Measurements from ENCODE around the gene LRRC3C. TPM values are rescaled to one million over a fixed set of nuclear protein-coding genes. Genes with fewer than 3 reads are reported as not detected.
"Not testable (repeated sequence)": the region's sequence is repeated elsewhere in the genome, so short reads cannot be mapped to it uniquely, and the experiment has no call there.

The LRRC3C gene
- polyA plus RNA-seq, 2 donors = not detected

GRCh38 chr17:39944393-39944711, 16.8 kb downstream of the LRRC3C start:
- no peak overlapping the region for H3K4me3 ChIP-seq (ENCODE audit: low read depth in 1 of 2, low read length in 2 of 2)
- H3K4me1 ChIP-seq (ENCODE audit: control insufficient read depth in 2 of 2, insufficient read depth in 2 of 2, low read length in 1 of 2) = no peaks in the 10 kb centered on the region
- H3K27ac ChIP-seq (ENCODE audit: low read depth in 2 of 2, low read length in 1 of 2) = no peak overlapping the region
- H3K9me3 ChIP-seq (ENCODE audit: control insufficient read depth in 2 of 2, insufficient read depth in 1 of 2, low read depth in 1 of 2, low read length in 1 of 2) = no peaks in the 10 kb centered on the region
- no peaks in the 10 kb centered on the region for H3K27me3 ChIP-seq (ENCODE audit: control insufficient read depth in 1 of 2, insufficient read depth in 2 of 2, low read length in 2 of 2)
- H3K36me3 ChIP-seq (ENCODE audit: control insufficient read depth in 2 of 2, insufficient read depth in 2 of 2, low read length in 1 of 2) = no peaks in the 10 kb centered on the region
- WGBS, 2 donors = 67 to 75% methylated on average over 16 of the region's 16 CpGs

- WGBS, 2 donors = 72 to 74% methylated on average over 15 of the region's 15 CpGs
- Histone ChIP-seq H3K9me3 (ENCODE audit: control insufficient read depth in 2 of 2, insufficient read depth in 1 of 2, low read depth in 1 of 2, low read length in 1 of 2) (no peaks in the 10 kb centered on the region), H3K36me3 (ENCODE audit: control insufficient read depth in 2 of 2, insufficient read depth in 2 of 2, low read length in 1 of 2) (no peaks in the 10 kb centered on the region), H3K27ac (ENCODE audit: low read depth in 2 of 2, low read length in 1 of 2) (no peak overlapping the region), H3K4me3 (ENCODE audit: low read depth in 1 of 2, low read length in 2 of 2) (no peak overlapping the region), H3K27me3 (ENCODE audit: control insufficient read depth in 1 of 2, insufficient read depth in 2 of 2, low read length in 2 of 2) (no peaks in the 10 kb centered on the region), H3K4me1 (ENCODE audit: control insufficient read depth in 2 of 2, insufficient read depth in 2 of 2, low read length in 1 of 2) (no peaks in the 10 kb centered on the region)
Measured at GRCh38 chr17:39946551-39947330, 19.2 kb downstream of the LRRC3C start.

GRCh38 chr17:39948489-39948828, 20.9 kb downstream of the LRRC3C start:
- H3K4me1 ChIP-seq (ENCODE audit: control insufficient read depth in 2 of 2, insufficient read depth in 2 of 2, low read length in 1 of 2); H3K27me3 ChIP-seq (ENCODE audit: control insufficient read depth in 1 of 2, insufficient read depth in 2 of 2, low read length in 2 of 2); H3K4me3 ChIP-seq (ENCODE audit: low read depth in 1 of 2, low read length in 2 of 2); H3K9me3 ChIP-seq (ENCODE audit: control insufficient read depth in 2 of 2, insufficient read depth in 1 of 2, low read depth in 1 of 2, low read length in 1 of 2); H3K36me3 ChIP-seq (ENCODE audit: control insufficient read depth in 2 of 2, insufficient read depth in 2 of 2, low read length in 1 of 2); H3K27ac ChIP-seq (ENCODE audit: low read depth in 2 of 2, low read length in 1 of 2): not testable (repeated sequence)
- WGBS, 2 donors = 80 to 83% methylated on average over 5 of the region's 5 CpGs

- no peak overlapping the region for H3K4me3 ChIP-seq (ENCODE audit: low read depth in 1 of 2, low read length in 2 of 2)
- H3K27ac ChIP-seq (ENCODE audit: low read depth in 2 of 2, low read length in 1 of 2) = no peak overlapping the region
- H3K9me3 ChIP-seq (ENCODE audit: control insufficient read depth in 2 of 2, insufficient read depth in 1 of 2, low read depth in 1 of 2, low read length in 1 of 2) = no peaks in the 10 kb centered on the region
- 72 to 73% methylated on average over 2 of the region's 2 CpGs for WGBS, 2 donors
- no peaks in the 10 kb centered on the region for H3K27me3 ChIP-seq (ENCODE audit: control insufficient read depth in 1 of 2, insufficient read depth in 2 of 2, low read length in 2 of 2)
- H3K4me1 ChIP-seq (ENCODE audit: control insufficient read depth in 2 of 2, insufficient read depth in 2 of 2, low read length in 1 of 2) = peaks cover 0 to 7% of the 10 kb centered on the region in 2 donors
- no peaks in the 10 kb centered on the region for H3K36me3 ChIP-seq (ENCODE audit: control insufficient read depth in 2 of 2, insufficient read depth in 2 of 2, low read length in 1 of 2)
Measured at GRCh38 chr17:39949028-39949427, 21.5 kb downstream of the LRRC3C start.

- Histone ChIP-seq H3K27ac (ENCODE audit: low read depth in 2 of 2, low read length in 1 of 2) (no peak overlapping the region), H3K27me3 (ENCODE audit: control insufficient read depth in 1 of 2, insufficient read depth in 2 of 2, low read length in 2 of 2) (no peaks in the 10 kb centered on the region), H3K4me3 (ENCODE audit: low read depth in 1 of 2, low read length in 2 of 2) (no peak overlapping the region), H3K36me3 (ENCODE audit: control insufficient read depth in 2 of 2, insufficient read depth in 2 of 2, low read length in 1 of 2) (no peaks in the 10 kb centered on the region), H3K9me3 (ENCODE audit: control insufficient read depth in 2 of 2, insufficient read depth in 1 of 2, low read depth in 1 of 2, low read length in 1 of 2) (no peaks in the 10 kb centered on the region), H3K4me1 (ENCODE audit: control insufficient read depth in 2 of 2, insufficient read depth in 2 of 2, low read length in 1 of 2) (peaks cover 0 to 7% of the 10 kb centered on the region in 2 donors)
- whole genome bisulfite sequencing, 2 donors = 52 to 66% methylated on average over 5 of the region's 5 CpGs
Measured at GRCh38 chr17:39950871-39951348, 23.4 kb downstream of the LRRC3C start.

GRCh38 chr17:39951924-39952679, 24.6 kb downstream of the LRRC3C start:
- peak overlapping the region; percentile 21 to 42 for H3K4me3 ChIP-seq (ENCODE audit: low read depth in 1 of 2, low read length in 2 of 2)
- H3K36me3 ChIP-seq (ENCODE audit: control insufficient read depth in 2 of 2, insufficient read depth in 2 of 2, low read length in 1 of 2) = no peaks in the 10 kb centered on the region
- H3K9me3 ChIP-seq (ENCODE audit: control insufficient read depth in 2 of 2, insufficient read depth in 1 of 2, low read depth in 1 of 2, low read length in 1 of 2) = no peaks in the 10 kb centered on the region
- H3K27ac ChIP-seq (ENCODE audit: low read depth in 2 of 2, low read length in 1 of 2) = peak overlapping the region; percentile 38 to 64
- no peaks in the 10 kb centered on the region for H3K27me3 ChIP-seq (ENCODE audit: control insufficient read depth in 1 of 2, insufficient read depth in 2 of 2, low read length in 2 of 2)
- WGBS, 2 donors = 63 to 64% methylated on average over 22 of the region's 22 CpGs
- H3K4me1 ChIP-seq (ENCODE audit: control insufficient read depth in 2 of 2, insufficient read depth in 2 of 2, low read length in 1 of 2) = peaks cover 0 to 7% of the 10 kb centered on the region in 2 donors

GRCh38 chr17:39952680-39953470, 25.3 kb downstream of the LRRC3C start:
- H3K27ac ChIP-seq (ENCODE audit: low read depth in 2 of 2, low read length in 1 of 2) = peak overlapping the region; percentile 64 to 71
- peaks cover 0 to 7% of the 10 kb centered on the region in 2 donors for H3K4me1 ChIP-seq (ENCODE audit: control insufficient read depth in 2 of 2, insufficient read depth in 2 of 2, low read length in 1 of 2)
- no peaks in the 10 kb centered on the region for H3K9me3 ChIP-seq (ENCODE audit: control insufficient read depth in 2 of 2, insufficient read depth in 1 of 2, low read depth in 1 of 2, low read length in 1 of 2)
- H3K36me3 ChIP-seq (ENCODE audit: control insufficient read depth in 2 of 2, insufficient read depth in 2 of 2, low read length in 1 of 2) = no peaks in the 10 kb centered on the region
- WGBS, 2 donors = 1 to 2% methylated on average over 30 to 55 of the region's 55 CpGs
- peak overlapping the region; percentile 31 to 42 for H3K4me3 ChIP-seq (ENCODE audit: low read depth in 1 of 2, low read length in 2 of 2)
- no peaks in the 10 kb centered on the region for H3K27me3 ChIP-seq (ENCODE audit: control insufficient read depth in 1 of 2, insufficient read depth in 2 of 2, low read length in 2 of 2)

- peaks cover 0 to 7% of the 10 kb centered on the region in 2 donors for H3K4me1 ChIP-seq (ENCODE audit: control insufficient read depth in 2 of 2, insufficient read depth in 2 of 2, low read length in 1 of 2)
Measured at GRCh38 chr17:39953471-39953888, 25.9 kb downstream of the LRRC3C start.

GRCh38 chr17:39954876-39955275, 27.3 kb downstream of the LRRC3C start:
- no peaks in the 10 kb centered on the region for H3K9me3 ChIP-seq (ENCODE audit: control insufficient read depth in 2 of 2, insufficient read depth in 1 of 2, low read depth in 1 of 2, low read length in 1 of 2)
- H3K27me3 ChIP-seq (ENCODE audit: control insufficient read depth in 1 of 2, insufficient read depth in 2 of 2, low read length in 2 of 2) = no peaks in the 10 kb centered on the region
- H3K4me3 ChIP-seq (ENCODE audit: low read depth in 1 of 2, low read length in 2 of 2) = no peak overlapping the region
- no peak overlapping the region for H3K27ac ChIP-seq (ENCODE audit: low read depth in 2 of 2, low read length in 1 of 2)
- WGBS, 2 donors = 50 to 64% methylated on average over 4 of the region's 4 CpGs
- no peaks in the 10 kb centered on the region for H3K36me3 ChIP-seq (ENCODE audit: control insufficient read depth in 2 of 2, insufficient read depth in 2 of 2, low read length in 1 of 2)
- peaks cover 0 to 7% of the 10 kb centered on the region in 2 donors for H3K4me1 ChIP-seq (ENCODE audit: control insufficient read depth in 2 of 2, insufficient read depth in 2 of 2, low read length in 1 of 2)

More at GRCh38 chr17:39953471-39953888, 25.9 kb downstream of the LRRC3C start:
- Histone ChIP-seq H3K27me3 (ENCODE audit: control insufficient read depth in 1 of 2, insufficient read depth in 2 of 2, low read length in 2 of 2) (no peaks in the 10 kb centered on the region), H3K27ac (ENCODE audit: low read depth in 2 of 2, low read length in 1 of 2) (peak overlapping the region; percentile 27 to 71), H3K36me3 (ENCODE audit: control insufficient read depth in 2 of 2, insufficient read depth in 2 of 2, low read length in 1 of 2) (no peaks in the 10 kb centered on the region), H3K4me3 (ENCODE audit: low read depth in 1 of 2, low read length in 2 of 2) (peak overlapping the region; percentile 31 to 35), H3K9me3 (ENCODE audit: control insufficient read depth in 2 of 2, insufficient read depth in 1 of 2, low read depth in 1 of 2, low read length in 1 of 2) (no peaks in the 10 kb centered on the region)
- 35 to 45% methylated on average over 9 of the region's 9 CpGs for WGBS, 2 donors

Measured in esophagus (tissue), 2 donors.